HCEC 1CT (cell line): ENCODE results near the gene APBB1IP.
A peak's percentile ranks its signal among the peaks of the same experiment; 100 is the strongest.
"Not testable (repeated sequence)": the region's sequence is repeated elsewhere in the genome, so short reads cannot be mapped to it uniquely, and the experiment has no call there.

ENCODE experiments used
- DNase-seq: peaks from one replicate; pipeline ENCODE4 v3.0.0-alpha.2; 2017

APBB1IP gene

GRCh38 chr10:26478061-26478460, 39.9 kb downstream of the APBB1IP start:
- no peak for DNase-seq

GRCh38 chr10:26479766-26480492, 41.8 kb downstream of the APBB1IP start:
- no peak for DNase-seq

GRCh38 chr10:26481315-26481692, 43.2 kb downstream of the APBB1IP start:
- DNase-seq, result no peak

DNA sequence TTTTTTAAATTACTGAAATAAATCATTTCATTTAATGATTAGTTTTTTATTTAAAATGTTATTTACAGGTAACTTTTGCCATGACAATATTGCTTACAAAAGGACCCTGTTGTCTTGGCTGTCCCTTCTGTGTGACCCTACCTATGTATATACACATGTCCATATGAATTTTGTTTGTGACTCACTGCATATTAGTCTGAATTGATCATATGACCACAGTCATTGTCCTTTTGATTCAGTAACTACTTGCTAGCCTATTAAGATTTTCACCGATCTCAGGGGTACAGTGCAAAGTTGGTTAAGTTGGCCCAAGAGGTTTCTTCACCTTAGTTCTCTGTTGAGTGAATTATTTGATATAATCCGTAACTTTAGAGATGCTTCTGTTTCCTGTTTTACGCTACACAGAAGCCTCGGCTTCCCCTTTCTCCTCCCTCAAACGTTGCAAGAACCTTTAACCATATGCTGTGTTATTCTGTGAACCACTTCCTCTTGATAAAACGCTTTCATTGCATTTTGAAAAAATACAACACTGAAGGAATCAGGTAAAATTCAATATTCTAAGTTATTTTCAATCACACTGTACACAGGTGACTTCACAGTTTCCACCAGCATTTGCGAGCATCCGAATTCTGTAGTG, 43.9 kb downstream of the APBB1IP start:
- no peak for DNase-seq

DNA sequence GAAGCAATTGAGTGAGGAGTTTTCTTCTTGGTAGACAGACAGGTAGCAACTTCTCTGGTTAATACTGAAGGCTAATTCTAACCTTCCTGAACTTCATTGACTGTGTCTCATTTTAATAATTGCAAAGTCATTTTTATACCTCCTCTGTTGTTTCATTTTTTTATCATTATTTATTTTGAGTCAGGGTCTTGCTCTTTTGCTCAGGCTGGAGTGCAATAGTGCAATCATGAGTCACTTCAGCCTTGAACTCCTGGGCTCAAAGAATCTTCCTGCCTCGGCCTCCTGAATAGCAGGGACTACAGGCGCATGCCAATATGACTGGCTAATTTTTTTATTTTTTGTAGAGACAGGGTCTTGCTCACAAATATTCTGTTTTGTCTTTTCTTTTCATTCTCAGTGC, 45.4 kb downstream of the APBB1IP start:
- no peak for DNase-seq

DNA sequence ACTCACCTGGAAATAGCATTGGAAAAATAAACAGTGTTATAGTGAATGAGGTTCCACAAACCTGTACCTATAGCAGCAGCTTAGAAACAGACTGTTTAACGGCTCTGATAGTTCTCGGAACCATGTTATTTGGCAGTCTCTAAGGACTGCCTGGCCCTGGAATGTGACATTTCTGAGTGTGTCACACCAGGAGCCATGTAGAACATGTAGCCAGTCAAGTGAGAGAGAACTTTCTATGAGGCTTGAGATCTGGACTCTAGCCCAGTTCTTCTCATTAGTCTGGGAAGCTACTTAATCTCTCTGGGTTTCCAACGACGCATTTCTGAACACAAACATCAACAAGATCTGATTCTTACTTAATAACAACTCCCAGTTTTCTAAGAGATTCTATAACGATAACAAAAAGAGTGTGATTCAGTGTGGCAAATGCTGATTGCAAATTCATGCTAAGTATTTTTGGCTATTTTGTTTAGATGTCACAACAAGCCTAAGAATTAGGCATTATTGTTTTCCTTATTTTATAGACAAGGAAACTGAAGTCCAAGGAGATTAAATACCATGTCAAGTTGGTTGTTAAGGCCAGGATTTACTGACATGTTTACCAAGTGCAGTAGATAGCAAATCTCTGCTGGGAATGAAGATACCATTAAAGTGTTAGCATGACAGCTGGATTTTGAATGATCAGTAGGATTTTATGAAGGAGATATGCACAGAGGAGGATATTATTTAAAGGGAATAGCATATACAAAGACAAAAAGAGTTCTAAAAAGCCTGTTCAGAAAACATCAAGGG, 47.2 kb downstream of the APBB1IP start:
- no peak for DNase-seq

GRCh38 chr10:26486304-26486703, 48.2 kb downstream of the APBB1IP start:
- no peak for DNase-seq

GRCh38 chr10:26486990-26487850, 49.1 kb downstream of the APBB1IP start:
- DNase-seq, result peak; percentile 10

DNA sequence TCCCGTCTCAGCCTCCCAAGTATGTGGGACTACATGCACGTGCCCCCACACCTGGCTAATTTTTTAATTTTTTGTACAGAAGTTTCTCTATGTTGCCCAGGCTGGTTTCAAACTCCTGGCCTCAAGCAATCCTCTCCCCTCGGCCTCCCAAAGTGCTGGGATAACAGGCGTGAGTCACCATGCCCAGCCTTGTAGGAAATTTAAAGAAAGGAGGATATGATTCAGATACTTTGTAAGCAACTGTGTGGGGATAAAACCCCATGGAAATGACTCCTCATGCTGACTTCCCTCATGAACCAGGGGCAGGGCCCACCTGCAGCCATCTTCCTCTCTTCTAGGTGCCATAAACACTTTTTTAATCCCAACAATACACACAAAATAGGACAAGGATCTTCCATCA, 50.2 kb downstream of the APBB1IP start:
- peak; percentile 4 for DNase-seq

DNA sequence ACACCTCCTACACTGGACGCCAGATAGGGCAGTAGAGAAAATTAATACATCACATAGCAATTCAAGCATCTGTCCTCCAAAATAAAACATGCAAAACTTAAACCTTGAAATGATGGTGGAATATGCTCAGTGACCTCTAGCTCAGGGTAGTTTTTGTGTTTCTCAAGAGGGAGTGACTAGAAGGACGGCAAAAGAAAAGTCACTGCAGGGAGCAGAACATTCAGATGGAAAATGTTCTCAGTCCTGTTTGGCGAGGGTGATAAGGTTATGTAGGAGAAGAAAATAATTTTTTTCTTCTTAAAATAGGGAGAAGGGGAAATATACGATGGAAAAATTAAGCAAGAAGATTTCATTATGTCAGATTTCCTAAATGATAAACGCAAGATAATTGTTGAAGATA, 50.9 kb downstream of the APBB1IP start:
- DNase-seq, result no peak

- not testable (repeated sequence) for DNase-seq
These were observed 52.2 kb downstream of the APBB1IP start for GRCh38 chr10:26490367-26490766.

DNA sequence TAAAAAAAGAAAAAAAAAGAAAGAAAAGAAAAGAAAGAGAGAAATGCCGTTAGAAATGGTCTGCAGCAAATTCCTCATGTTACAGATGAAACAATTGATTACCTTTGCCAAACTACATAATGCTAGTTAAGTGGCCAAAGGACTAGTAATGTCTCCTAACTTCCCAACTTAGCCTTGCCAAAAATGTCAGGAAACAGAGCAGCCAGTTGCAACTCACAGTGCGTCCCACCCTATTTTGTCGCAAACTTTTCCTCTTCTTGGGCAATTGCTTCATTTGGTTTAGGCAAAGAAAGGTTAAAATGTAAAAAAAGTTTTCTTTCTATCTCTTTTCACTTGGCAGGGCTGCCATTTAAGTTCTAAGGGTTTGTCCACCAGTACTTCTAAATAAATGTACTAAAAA, 53.1 kb downstream of the APBB1IP start:
- DNase-seq, result no peak

DNA sequence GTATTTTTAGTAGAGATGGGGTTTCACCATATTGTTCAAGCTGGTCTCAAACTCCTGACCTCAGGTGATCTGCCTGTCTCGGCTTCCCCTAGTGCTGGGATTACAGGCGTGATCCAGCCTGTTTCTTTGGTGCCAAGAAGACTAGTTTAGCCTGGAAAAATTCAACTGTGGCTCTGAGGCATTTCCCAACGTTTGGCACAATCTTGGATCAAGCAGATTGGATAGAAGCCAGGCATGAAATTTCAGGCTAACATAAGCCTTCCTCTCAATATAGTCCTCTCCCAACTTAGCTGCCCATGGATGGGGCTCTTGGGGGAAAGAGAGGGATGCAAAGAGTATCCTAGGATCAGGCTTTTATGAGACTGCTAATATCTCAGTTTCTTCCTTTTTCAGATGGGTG, 53.8 kb downstream of the APBB1IP start:
- no peak for DNase-seq

- DNase-seq, result not testable (repeated sequence)
These were observed 54.6 kb downstream of the APBB1IP start for GRCh38 chr10:26492725-26493124.

GRCh38 chr10:26494018-26494417, 55.9 kb downstream of the APBB1IP start:
- no peak for DNase-seq

DNA sequence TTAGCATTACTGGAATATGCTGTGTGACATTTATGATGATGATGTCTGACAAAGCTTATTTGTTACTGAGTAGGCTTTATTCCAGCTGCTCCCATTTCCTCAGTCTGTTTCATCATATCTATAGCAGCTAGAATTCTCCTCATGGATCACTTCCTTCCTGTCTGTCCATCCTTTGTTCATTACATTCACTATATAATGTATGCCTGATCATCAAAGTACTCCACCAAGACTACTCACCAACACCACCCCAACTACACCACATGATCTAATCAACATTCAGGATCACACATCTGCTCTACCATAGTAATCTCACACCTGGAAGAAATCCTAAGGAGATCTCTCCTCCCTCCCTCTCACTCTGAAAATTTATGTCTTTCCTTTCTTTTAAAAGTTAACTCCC, 61.3 kb downstream of the APBB1IP start:
- DNase-seq, result no peak

- DNase-seq, result no peak
These were observed 64.8 kb downstream of the APBB1IP start for GRCh38 chr10:26502986-26503385.

DNA sequence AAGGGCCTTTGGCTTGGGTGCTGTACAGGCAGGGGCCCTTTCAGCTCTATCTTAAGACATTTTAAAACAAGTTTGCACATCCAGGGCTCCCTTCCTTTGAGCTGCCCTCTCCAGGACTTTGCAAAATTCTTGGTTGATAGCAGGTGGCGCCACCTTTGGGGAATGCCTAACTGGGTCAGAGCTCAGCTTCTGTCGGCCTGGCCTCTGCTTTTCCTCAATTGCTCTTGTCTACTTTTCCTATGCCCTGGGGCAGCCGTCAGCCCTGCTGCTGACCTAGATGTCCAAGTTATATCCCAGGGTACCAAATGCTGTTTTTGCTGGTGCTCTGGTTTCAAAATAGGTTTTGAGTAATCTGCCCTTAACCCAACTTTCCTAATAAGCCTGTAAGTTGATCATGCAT, 65.8 kb downstream of the APBB1IP start:
- no peak for DNase-seq

DNA sequence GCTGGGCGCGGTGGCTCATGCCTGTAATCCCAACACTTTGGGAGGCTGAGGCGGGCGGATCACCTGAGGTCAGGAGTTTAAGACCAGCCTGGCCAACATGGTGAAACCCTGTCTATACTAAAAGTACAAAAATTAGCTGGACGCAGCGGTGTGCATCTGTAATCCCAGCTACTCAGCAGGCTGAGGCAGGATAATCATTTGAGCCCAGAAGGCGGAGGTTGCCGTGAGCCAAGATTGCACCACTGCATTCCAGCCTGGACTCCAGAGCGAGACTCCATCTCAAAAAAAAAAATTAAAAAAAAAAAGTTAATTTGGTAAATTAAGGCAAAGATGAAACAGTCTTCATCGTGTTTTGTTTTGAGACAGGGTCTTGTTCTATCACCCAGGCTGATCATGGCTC, 66.3 kb downstream of the APBB1IP start:
- not testable (repeated sequence) for DNase-seq

GRCh38 chr10:26505491-26505890, 67.3 kb downstream of the APBB1IP start:
- DNase-seq, result no peak

- DNase-seq, result no peak
These were observed 68.6 kb downstream of the APBB1IP start for GRCh38 chr10:26506736-26507135.

DNA sequence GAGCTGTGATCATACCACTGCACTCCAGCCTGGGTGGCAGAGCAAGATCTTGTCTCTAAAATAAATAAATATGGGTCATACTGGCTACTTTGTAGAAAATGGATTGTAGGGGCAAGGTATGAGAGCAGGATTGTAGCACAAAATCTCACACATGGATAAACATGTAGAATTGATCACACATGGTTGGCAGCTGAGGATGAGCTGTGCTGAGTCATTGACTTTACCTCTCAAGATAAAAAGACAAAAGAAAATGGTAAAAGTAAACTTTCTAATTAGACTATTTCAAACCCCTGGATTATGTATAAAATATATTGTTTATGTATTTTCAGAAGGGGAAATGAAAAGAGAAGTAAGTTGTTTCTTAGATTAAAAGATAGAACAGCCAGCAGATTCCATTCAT, 69.3 kb downstream of the APBB1IP start:
- DNase-seq, result no peak

- no peak for DNase-seq
These were observed 69.9 kb downstream of the APBB1IP start for GRCh38 chr10:26508016-26508415.
